ENCODE measurements around the gene FNTB. TPM values are rescaled to one million over a fixed set of nuclear protein-coding genes. Genes with fewer than 3 reads are reported as not detected.
A peak's percentile ranks its signal among the peaks of the same experiment; 100 is the strongest.

The FNTB gene
- total and polyA plus RNA-seq, 2 donors = 12.8 to 13.0 TPM

- Histone ChIP-seq H3K4me1 (ENCODE audit: insufficient read depth) (no peaks in the 10 kb centered on the region), H3K4me3 (ENCODE audit: low read depth, low read length) (no peak overlapping the region), H3K36me3 (ENCODE audit: insufficient read depth) (peaks cover 2% of the 10 kb centered on the region), H3K27ac (ENCODE audit: low read depth) (no peak overlapping the region)
- DNase-seq (ENCODE audit: extremely low spot score) = no peak
- WGBS = 79% methylated on average over 2 of the region's 2 CpGs
Measured at GRCh38 chr14:65092349-65092748, 105.7 kb downstream of the FNTB start.

DNA sequence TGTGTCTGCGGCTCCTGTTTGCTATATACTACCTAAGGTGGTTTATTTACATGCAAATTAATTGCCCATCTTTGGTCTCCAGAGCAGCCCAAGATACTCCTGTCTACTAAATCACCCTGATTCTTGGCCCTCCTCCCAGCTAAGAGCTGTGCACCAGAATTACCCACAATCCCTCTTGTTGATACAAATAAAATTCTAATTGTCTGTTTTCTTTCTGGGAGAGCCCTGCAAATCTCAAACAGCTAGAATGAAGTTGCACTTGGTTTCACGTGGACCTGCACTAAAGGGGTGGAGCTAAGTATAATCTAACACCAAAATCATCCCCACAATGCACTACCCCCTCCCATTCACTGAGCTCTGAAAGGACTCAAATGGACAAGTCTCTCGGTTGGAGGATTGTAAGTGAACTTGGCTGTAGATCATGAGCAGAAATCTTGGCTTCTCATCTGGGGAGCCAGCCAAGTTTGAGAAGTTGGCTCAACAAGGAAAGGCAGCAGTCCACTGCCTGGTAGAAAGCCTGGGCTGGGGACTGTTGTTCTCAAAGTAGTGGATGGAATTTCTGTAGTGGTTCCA lies 109.0 kb downstream of the FNTB start:
- H3K4me3 ChIP-seq (ENCODE audit: low read depth, low read length) = no peak overlapping the region

GRCh38 chr14:65096323-65097089 lies 109.8 kb downstream of the FNTB start:
- WGBS = 27% methylated on average over 6 of the region's 6 CpGs
- DNase-seq (ENCODE audit: extremely low spot score) = no peak
- Histone ChIP-seq H3K36me3 (ENCODE audit: insufficient read depth) (peaks cover 2% of the 10 kb centered on the region), H3K27ac (ENCODE audit: low read depth) (peak overlapping the region; percentile 48), H3K4me3 (ENCODE audit: low read depth, low read length) (no peak overlapping the region), H3K4me1 (ENCODE audit: insufficient read depth) (peaks cover 1% of the 10 kb centered on the region)

More for the DNA sequence above, 109.0 kb downstream of the FNTB start:
- Histone ChIP-seq H3K4me1 (ENCODE audit: insufficient read depth) (no peaks in the 10 kb centered on the region), H3K27ac (ENCODE audit: low read depth) (no peak overlapping the region), H3K36me3 (ENCODE audit: insufficient read depth) (peaks cover 2% of the 10 kb centered on the region)
- peak; percentile 59 for DNase-seq (ENCODE audit: extremely low spot score)
- 20% methylated on average over 3 of the region's 3 CpGs for WGBS

GRCh38 chr14:65098586-65098985 lies 111.9 kb downstream of the FNTB start:
- H3K27ac ChIP-seq (ENCODE audit: low read depth) = no peak overlapping the region
- no peaks in the 10 kb centered on the region for H3K36me3 ChIP-seq (ENCODE audit: insufficient read depth)
- peaks cover 1% of the 10 kb centered on the region for H3K4me1 ChIP-seq (ENCODE audit: insufficient read depth)
- no peak for DNase-seq (ENCODE audit: extremely low spot score)
- WGBS = 39% methylated on average over 2 of the region's 2 CpGs
- no peak overlapping the region for H3K4me3 ChIP-seq (ENCODE audit: low read depth, low read length)

DNA sequence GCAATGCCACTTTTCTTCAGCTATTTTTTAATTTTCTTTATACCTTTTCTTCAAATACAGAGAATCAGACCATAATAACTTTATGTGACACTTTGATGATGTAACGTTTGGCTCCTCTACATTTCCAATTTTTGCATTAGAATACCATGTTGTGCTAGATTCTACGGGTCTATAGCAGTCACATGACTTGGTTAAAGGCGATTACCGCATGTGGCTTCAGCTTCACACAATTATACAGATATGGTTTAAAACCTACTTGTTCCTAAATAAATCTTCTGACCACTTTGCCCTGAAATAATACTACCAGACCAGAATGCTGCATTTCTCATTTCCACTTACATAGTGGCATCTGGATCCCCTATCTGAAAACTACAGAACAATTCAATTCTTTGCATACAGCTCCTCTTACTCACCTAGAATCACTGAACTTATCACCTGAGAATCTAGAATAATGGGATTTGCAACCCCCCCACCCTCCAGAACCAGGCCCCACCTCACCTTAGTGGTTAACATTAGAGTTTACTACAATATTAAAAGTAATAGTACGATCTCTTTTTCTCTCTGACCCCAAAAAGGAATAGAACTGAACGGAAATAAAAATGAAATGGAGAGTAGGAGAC lies 114.3 kb downstream of the FNTB start:
- H3K36me3 ChIP-seq (ENCODE audit: insufficient read depth) = no peaks in the 10 kb centered on the region
- no peak overlapping the region for H3K27ac ChIP-seq (ENCODE audit: low read depth)
- H3K4me1 ChIP-seq (ENCODE audit: insufficient read depth) = peaks cover 1% of the 10 kb centered on the region
- WGBS = 27% methylated on average over 6 of the region's 6 CpGs
- DNase-seq (ENCODE audit: extremely low spot score) = no peak
- peak overlapping the region; percentile 77 for H3K4me3 ChIP-seq (ENCODE audit: low read depth, low read length)

GRCh38 chr14:65101631-65102440 lies 115.1 kb downstream of the FNTB start:
- H3K4me3 ChIP-seq (ENCODE audit: low read depth, low read length) = peak overlapping the region; percentile 77
- under 1% methylated on average over 65 of the region's 66 CpGs for WGBS
- DNase-seq (ENCODE audit: extremely low spot score) = no peak
- peak overlapping the region; percentile 59 for H3K27ac ChIP-seq (ENCODE audit: low read depth)
- no peaks in the 10 kb centered on the region for H3K36me3 ChIP-seq (ENCODE audit: insufficient read depth)
- peaks cover 1% of the 10 kb centered on the region for H3K4me1 ChIP-seq (ENCODE audit: insufficient read depth)

GRCh38 chr14:65102441-65103149 lies 115.9 kb downstream of the FNTB start, which contains the start of gene MAX:
Gene MAX (minus strand): TSS chr14:65102517. CDS start chr14:65102339, 178 bp downstream.
- WGBS = under 1% methylated on average over 59 of the region's 61 CpGs
- DNase-seq (ENCODE audit: extremely low spot score) = peak; percentile 97
- H3K27ac ChIP-seq (ENCODE audit: low read depth) = peak within 1 kb of the TSS; percentile 59

GRCh38 chr14:65103150-65103760 lies 116.6 kb downstream of the FNTB start:
- Histone ChIP-seq H3K4me3 (ENCODE audit: low read depth, low read length) (peak overlapping the region; percentile 58), H3K4me1 (ENCODE audit: insufficient read depth) (peaks cover 1% of the 10 kb centered on the region), H3K27ac (ENCODE audit: low read depth) (no peak overlapping the region), H3K36me3 (ENCODE audit: insufficient read depth) (no peaks in the 10 kb centered on the region)
- 10% methylated on average over 22 of the region's 22 CpGs for WGBS
- DNase-seq (ENCODE audit: extremely low spot score) = no peak

More at GRCh38 chr14:65102441-65103149, 115.9 kb downstream of the FNTB start, which contains the start of gene MAX:
- H3K4me1 ChIP-seq (ENCODE audit: insufficient read depth) = peaks cover 1% of the 10 kb centered on the region
- no peaks in the 10 kb centered on the region for H3K36me3 ChIP-seq (ENCODE audit: insufficient read depth)
- H3K4me3 ChIP-seq (ENCODE audit: low read depth, low read length) = peak within 1 kb of the TSS; percentile 77

DNA sequence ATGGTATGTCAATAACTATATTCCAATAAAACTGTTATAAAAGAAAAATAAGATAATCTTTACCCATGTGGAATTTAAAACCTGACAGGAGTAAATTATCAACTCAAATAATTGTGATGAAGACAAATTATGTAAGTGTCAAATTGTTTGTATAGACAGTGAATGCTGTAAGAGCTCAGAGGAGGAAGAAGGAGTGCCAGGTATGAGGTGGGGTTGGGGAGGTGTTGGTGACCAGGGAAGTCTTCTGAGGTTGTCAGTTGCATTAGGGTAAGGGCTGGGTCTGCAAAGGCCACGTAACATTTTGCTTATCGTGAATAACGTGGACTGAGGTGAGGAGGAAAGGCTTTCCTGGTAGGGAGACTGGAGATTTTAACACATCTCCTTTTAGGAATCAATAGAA lies 118.1 kb downstream of the FNTB start:
- Histone ChIP-seq H3K4me3 (ENCODE audit: low read depth, low read length) (no peak overlapping the region), H3K27ac (ENCODE audit: low read depth) (no peak overlapping the region), H3K4me1 (ENCODE audit: insufficient read depth) (peaks cover 1% of the 10 kb centered on the region), H3K36me3 (ENCODE audit: insufficient read depth) (no peaks in the 10 kb centered on the region)
- DNase-seq (ENCODE audit: extremely low spot score) = no peak
- WGBS = 92% methylated on average over 3 of the region's 3 CpGs

DNA sequence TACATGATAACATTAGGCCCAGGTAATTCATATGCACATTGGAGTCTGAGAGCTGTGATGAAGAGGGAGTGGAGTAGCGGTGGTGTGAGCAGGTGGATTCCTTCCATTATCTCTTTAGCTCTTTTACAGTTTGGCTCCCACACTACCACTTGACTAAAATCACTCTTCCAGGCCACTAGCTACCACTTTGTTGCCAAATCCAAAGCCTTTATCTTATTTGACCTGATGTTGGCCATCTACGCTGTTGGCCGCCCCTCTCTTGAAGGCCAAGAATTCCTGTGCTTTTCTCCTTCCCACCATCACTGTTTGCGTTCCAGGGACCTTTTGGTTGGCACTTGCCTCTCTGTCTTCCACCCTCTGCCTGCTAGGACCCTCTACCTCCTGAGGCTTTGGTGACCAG lies 119.6 kb downstream of the FNTB start:
- no peak overlapping the region for H3K4me3 ChIP-seq (ENCODE audit: low read depth, low read length)
- WGBS = 94% methylated on average over 4 of the region's 4 CpGs
- no peaks in the 10 kb centered on the region for H3K36me3 ChIP-seq (ENCODE audit: insufficient read depth)
- no peak for DNase-seq (ENCODE audit: extremely low spot score)
- no peaks in the 10 kb centered on the region for H3K4me1 ChIP-seq (ENCODE audit: insufficient read depth)
- no peak overlapping the region for H3K27ac ChIP-seq (ENCODE audit: low read depth)

DNA sequence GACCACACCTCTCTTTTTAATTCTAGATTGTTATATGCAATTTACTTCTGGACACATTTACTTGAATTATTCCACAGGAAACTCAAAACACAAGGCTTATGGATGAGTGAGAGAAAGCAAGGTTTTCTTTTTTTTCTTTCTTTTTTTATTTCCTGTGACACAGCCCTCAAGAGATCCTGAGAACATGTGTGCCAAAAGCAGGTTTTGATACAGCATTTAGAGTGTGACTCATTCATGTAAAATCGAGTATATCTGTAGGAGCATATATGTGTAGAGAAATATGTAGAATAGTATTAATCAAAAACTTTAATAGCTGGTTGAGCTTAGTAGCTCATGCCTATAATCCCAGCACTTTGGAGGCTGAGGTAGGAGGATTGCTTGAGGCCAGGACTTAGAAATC lies 120.0 kb downstream of the FNTB start:
- Histone ChIP-seq H3K4me1 (ENCODE audit: insufficient read depth) (no peaks in the 10 kb centered on the region), H3K4me3 (ENCODE audit: low read depth, low read length) (no peak overlapping the region), H3K36me3 (ENCODE audit: insufficient read depth) (no peaks in the 10 kb centered on the region), H3K27ac (ENCODE audit: low read depth) (no peak overlapping the region)
- no peak for DNase-seq (ENCODE audit: extremely low spot score)
- WGBS = 51% methylated on average over 1 of the region's 1 CpG

GRCh38 chr14:65107200-65107599 lies 120.5 kb downstream of the FNTB start:
- Histone ChIP-seq H3K36me3 (ENCODE audit: insufficient read depth) (no peaks in the 10 kb centered on the region), H3K27ac (ENCODE audit: low read depth) (no peak overlapping the region), H3K4me3 (ENCODE audit: low read depth, low read length) (no peak overlapping the region), H3K4me1 (ENCODE audit: insufficient read depth) (no peaks in the 10 kb centered on the region)
- DNase-seq (ENCODE audit: extremely low spot score) = no peak
- WGBS = 79% methylated on average over 1 of the region's 1 CpG

Data from urinary bladder (tissue), 4 donors.